GM19351 (cell line): ENCODE measurements around the gene NCOR1.
"Not testable (repeated sequence)": the region's sequence is repeated elsewhere in the genome, so short reads cannot be mapped to it uniquely, and the experiment has no call there.

Source experiments
- ATAC-seq: cut with Tn5 transposase; IDR thresholded peaks from one replicate; pipeline ENCODE4 v1.9.1; 2021; ENCODE audit warnings: mild to moderate bottlenecking, moderate library complexity; ENCODE audit not compliant: unreplicated experiment

The NCOR1 gene

GRCh38 chr17:16215273-16215964, at the start of gene NCOR1:
NCOR1 (minus strand) TSS chr17:16215534; CDS start chr17:16194569, 20,965 bp downstream.
- ATAC-seq = peak; percentile 66

GRCh38 chr17:16262201-16262600, 46.9 kb upstream of the NCOR1 start:
- ATAC-seq = no peak

- ATAC-seq = no peak
These were observed 45.7 kb upstream of the NCOR1 start for GRCh38 chr17:16261049-16261448.

- ATAC-seq = no peak
These were observed 44.6 kb upstream of the NCOR1 start for GRCh38 chr17:16259926-16260325.

- ATAC-seq = no peak
These were observed 43.6 kb upstream of the NCOR1 start for GRCh38 chr17:16258901-16259300.

GRCh38 chr17:16255481-16255921, 40.2 kb upstream of the NCOR1 start:
- ATAC-seq = no peak

GRCh38 chr17:16254773-16255400, 39.6 kb upstream of the NCOR1 start:
- ATAC-seq = no peak

GRCh38 chr17:16251556-16251955, 36.2 kb upstream of the NCOR1 start:
- no peak for ATAC-seq

- ATAC-seq = no peak
These were observed 35.7 kb upstream of the NCOR1 start for GRCh38 chr17:16251043-16251442.

GRCh38 chr17:16250635-16251034, 35.3 kb upstream of the NCOR1 start:
- no peak for ATAC-seq

- no peak for ATAC-seq
These were observed 32.3 kb upstream of the NCOR1 start for GRCh38 chr17:16247586-16247984.

GRCh38 chr17:16243801-16244567, 28.6 kb upstream of the NCOR1 start:
- no peak for ATAC-seq

- no peak for ATAC-seq
These were observed 28.1 kb upstream of the NCOR1 start for GRCh38 chr17:16243385-16243784.

- no peak for ATAC-seq
These were observed 26.6 kb upstream of the NCOR1 start for GRCh38 chr17:16241906-16242399.

GRCh38 chr17:16239931-16240330, 24.6 kb upstream of the NCOR1 start:
- no peak for ATAC-seq

GRCh38 chr17:16232391-16232790, 17.1 kb upstream of the NCOR1 start:
- ATAC-seq = no peak

- not testable (repeated sequence) for ATAC-seq
These were observed 14.7 kb upstream of the NCOR1 start for GRCh38 chr17:16229912-16230561.

GRCh38 chr17:16222406-16222805, 7.1 kb upstream of the NCOR1 start:
- ATAC-seq = no peak

GRCh38 chr17:16217002-16217635, 1.8 kb upstream of the NCOR1 start, which contains the start of gene PIGL:
PIGL (plus strand) TSS chr17:16217210; CDS start chr17:16217227, 17 bp downstream.
- ATAC-seq = peak; percentile 29

GRCh38 chr17:16216341-16217001, 1.1 kb upstream of the NCOR1 start:
- ATAC-seq = not testable (repeated sequence)
